Islet of Langerhans (tissue), 1 donor: ENCODE measurements around the gene DCD.
A peak's percentile ranks its signal among the peaks of the same experiment; 100 is the strongest.
"Not testable (repeated sequence)": the region's sequence is repeated elsewhere in the genome, so short reads cannot be mapped to it uniquely, and the experiment has no call there.

Experiments
- FAIRE-seq: peaks from one replicate; lab custom pipeline; 2011; peaks lifted over from hg19 to GRCh38; lab: Jason Lieb, UNC

The DCD gene

DNA sequence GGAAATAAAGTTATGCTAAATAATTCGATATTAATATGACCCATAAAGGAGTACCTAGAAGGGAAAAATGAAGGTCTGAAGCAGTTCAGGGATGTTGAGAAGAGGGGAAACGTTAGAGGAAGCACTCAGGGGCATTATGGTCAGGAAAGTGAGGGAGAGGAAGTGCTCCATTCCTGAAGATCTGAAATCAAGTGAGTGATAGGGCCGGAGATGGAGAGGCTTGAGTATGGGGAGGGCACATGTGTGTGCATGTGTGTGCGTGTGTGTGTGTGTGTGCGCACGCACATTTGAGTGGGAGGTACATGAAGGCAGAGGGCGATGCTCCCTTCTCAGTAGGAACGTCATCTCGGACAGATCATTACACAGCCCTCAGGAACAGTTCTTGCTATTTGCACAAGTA is 4.9 kb upstream of the DCD start:
- FAIRE-seq, result no peak

DNA sequence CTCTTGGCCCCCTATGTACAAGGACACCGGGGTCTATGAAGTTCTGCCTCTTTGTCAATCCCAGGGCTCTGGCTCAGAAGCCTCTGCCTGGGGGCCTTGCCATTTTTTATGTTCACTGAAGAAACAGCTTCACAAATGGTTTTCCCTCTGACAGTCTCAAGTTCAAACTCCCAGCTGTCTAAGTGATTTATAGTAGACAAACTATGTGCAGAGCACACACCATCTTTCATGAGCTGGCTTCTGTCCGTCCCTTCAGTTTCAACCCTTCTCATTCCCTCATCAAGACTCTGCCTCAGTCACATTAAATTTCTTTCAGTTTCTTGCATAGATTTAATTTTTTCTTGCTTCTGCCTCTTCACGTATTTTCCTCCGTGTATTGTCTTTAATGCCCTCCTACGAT is 2.7 kb upstream of the DCD start:
- no peak for FAIRE-seq

- FAIRE-seq, result no peak
These were observed 2.2 kb upstream of the DCD start for GRCh38 chr12:54650409-54650808.

- no peak for FAIRE-seq
These were observed 1.7 kb upstream of the DCD start for GRCh38 chr12:54649825-54650224.

- FAIRE-seq, result no peak
These were observed 6.6 kb downstream of the DCD start for GRCh38 chr12:54641554-54641953.

- FAIRE-seq, result no peak
These were observed 7.1 kb downstream of the DCD start for GRCh38 chr12:54641089-54641488.

GRCh38 chr12:54639112-54639511 is 9.1 kb downstream of the DCD start:
- not testable (repeated sequence) for FAIRE-seq

DNA sequence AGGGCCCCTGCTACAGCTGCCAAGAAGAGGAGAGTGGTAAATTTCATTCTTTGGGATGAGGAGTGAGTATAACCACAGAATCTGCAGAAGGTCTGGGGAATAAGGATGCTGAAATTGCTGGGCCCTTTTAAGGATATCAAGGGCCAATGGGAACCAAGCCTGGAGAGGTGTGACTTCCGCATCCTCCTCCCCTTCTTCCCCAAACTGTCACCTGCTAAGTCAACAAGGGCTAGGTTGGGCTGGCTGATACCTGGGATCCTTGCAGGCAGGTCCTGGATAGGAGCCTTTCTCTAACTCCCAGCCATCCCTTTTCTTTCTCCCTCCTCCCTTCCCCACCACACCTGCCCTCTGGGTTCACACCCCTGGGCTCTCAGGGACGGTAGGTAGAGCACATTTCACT is 13.4 kb downstream of the DCD start, which contains the start of gene LACRT:
Gene LACRT (minus strand): TSS at position 101 of the 400 bp plus-strand sequence. CDS start 54 bp downstream, at position 47.
- no peak for FAIRE-seq

- no peak for FAIRE-seq
These were observed 16.0 kb downstream of the DCD start for GRCh38 chr12:54631988-54632728.

DNA sequence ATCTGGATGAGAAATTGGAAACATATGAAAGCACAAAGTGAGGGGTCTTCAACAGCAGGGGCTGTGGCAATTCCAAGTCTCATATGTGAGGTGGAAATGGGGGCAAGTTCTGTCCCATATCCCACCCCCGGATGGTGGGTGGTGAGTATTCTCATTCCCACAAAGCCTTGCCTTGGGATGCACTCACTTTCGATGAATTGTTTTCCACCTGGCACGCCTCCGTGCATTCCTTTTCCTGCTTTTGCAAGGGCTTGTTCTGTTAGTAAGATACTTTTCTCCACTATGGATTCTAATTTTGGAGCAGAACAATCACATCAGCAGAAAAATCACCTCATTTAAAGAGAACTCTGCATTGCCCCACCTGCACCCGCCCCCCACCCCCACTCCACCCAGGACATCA is 16.6 kb downstream of the DCD start:
- no peak for FAIRE-seq

- no peak for FAIRE-seq
These were observed 18.2 kb downstream of the DCD start for GRCh38 chr12:54629925-54630324.

DNA sequence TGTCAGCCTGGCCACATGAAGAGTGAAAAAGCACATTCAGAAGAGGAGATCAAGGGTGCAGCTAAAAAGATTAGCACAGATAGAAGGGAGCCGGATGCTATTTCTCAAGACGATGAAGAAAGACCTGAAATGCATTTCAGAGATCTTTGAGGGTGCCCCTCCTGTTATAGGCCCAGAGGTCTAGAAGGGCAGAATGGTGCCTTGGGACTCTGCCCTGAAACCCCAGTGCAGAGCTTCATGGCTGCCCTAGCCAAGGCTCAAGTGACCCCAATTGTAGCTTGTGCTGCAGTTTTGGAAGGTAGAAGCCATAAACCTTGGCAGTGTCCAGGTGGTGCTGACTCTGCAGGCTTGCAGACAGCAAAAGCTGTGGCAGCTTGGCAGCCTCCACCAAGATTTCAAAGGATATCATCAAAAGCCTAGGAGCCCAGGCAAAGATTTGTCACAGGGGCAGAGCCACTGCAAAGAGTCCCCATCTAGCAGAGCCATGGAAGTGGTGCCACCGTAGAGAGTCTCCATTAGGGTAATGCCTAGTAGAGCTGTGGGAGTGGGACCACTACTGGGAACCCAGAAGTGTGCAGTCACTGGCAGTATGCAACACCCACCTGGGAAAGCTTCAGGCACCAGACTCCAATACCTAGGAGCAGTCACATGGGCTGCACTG is 19.8 kb downstream of the DCD start:
- FAIRE-seq, result no peak

GRCh38 chr12:54627304-54627703 is 20.9 kb downstream of the DCD start:
- FAIRE-seq, result no peak

DNA sequence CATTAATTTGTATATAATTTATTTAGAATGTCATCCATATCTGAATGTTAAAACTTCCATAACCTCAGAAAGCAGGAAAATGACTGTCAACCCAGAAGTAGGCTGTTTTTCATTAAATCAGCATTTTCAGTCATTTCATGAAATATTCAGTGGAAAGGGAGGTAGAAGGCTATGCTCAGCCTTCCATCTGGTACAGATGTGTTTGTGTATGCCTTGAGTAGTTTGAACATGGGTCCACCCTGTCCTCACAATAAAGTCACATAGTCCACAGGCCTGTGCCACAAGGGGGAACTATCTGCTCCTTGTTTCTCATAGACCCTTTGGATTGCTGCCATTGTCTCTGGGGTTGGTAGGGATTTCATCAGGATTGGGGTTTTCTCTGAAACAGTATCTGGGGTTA is 22.6 kb downstream of the DCD start:
- FAIRE-seq, result no peak

- FAIRE-seq, result no peak
These were observed 23.6 kb downstream of the DCD start for GRCh38 chr12:54624315-54625279.

DNA sequence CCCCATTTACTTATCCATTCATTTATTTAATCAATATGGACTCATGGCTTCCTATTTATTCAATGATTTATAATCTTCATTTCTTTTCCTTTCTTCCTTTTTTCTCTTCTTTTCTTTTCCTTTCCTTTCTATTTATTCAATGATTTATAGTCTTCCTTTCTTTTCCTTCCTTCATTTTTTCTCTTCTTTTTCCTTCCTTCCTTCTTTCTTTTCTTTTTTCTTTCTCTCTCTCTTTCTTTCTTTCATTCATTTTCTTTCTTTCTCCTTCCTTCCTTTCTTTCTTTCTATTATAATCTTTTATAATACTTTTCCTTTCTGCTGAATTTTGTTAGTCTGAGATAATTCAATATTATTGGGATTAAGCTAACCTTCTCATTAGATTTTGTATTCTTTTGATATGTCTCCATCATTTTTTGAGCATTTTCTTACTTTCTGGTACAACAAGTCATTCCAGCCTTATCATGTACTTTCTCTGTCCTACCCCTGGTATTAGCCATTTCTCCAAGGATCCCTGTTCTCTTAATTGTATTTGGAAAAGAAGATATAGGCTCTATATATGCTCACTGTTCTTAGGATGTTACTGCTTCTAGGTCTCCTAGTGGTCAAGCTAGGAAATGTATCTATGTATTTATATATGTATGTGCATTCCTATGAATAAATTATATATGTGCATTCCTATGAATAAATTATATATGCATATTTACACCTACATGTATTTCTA is 25.5 kb downstream of the DCD start:
- FAIRE-seq, result peak; percentile 87

- FAIRE-seq, result no peak
These were observed 31.1 kb downstream of the DCD start for GRCh38 chr12:54616933-54617680.

- no peak for FAIRE-seq
These were observed 35.9 kb downstream of the DCD start for GRCh38 chr12:54612225-54612750.

- FAIRE-seq, result no peak
These were observed 36.4 kb downstream of the DCD start for GRCh38 chr12:54611715-54612149.

DNA sequence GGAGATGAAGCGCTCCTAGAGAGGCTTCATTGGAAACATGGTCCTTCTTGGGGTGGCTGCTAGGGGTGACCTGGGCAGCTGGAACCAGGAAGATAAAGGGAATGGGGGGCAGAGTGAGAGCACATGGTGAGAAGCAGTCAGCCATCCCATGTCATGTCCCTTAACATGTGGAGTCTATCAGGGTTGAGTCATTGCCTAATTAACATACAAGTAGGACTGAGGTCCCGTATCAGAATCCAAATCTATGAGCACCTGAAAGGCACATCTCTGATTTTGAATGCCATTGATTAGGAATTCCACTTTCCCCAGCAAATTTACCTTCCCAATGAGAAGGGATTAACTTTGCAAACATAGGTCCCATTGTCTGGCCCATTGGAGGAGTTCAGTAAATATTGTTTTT is 39.4 kb downstream of the DCD start:
- FAIRE-seq, result no peak

DNA sequence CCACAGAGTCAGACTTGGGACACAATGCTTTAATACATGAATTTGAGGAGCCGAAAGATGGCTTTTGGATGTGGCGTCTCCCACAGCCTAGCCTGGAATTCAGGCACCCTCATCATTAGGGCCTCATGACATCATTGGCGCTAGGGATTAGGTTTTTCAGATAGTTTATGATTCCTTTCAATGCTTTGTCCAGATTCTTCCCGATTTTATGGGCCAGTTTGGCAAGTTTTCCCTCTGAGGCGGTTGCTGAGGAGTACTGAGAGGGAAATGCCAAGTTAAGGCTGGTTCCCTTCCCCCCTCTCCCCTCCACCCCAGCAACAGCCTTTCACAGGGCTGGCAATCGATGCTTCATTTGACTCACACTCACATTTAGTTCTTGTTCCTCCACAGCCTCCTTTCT is 40.0 kb downstream of the DCD start:
- no peak for FAIRE-seq
